ENCODE measurements around the gene TEKT1. TPM values are rescaled to one million over a fixed set of nuclear protein-coding genes. Genes with fewer than 3 reads are reported as not detected.
"Not testable (repeated sequence)": the region's sequence is repeated elsewhere in the genome, so short reads cannot be mapped to it uniquely, and the experiment has no call there.

The TEKT1 gene
- total RNA-seq, 1 experiment from 2014 or later = not detected

DNA sequence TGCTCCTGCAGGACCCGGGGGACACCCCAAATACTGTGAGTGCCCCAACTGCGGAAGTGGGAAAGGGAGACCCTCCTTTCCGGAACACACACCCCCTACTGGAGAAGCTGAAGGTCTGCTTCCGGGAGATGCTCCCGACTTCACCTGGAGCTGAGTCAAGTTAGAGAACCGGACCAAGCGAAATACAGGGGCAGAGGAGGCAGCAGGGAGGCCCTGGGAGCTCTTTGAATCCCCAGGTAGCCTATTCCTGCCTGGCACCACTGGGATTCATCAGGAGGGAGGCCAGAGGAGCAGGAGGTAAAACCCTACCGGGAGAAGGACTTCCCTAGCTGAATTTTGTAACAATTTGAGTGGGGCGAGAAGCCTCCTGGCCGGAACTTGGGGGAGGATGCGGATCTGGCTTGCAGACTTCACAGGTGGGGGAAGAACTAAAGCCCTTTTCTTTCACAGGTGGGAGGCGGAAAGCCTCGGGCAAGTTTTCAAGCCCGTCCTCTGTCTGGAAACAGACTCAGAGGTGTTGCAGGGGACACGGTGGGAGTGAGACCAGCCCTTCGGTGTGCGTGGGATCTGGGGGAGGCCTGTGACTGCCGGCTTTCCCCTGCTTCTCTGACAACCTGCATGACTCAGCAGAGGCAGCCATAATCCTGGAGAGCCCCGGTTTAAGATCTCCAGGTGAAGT lies 22.4 kb upstream of the TEKT1 start (continued):
- TF ChIP-seq, protein P1, sequence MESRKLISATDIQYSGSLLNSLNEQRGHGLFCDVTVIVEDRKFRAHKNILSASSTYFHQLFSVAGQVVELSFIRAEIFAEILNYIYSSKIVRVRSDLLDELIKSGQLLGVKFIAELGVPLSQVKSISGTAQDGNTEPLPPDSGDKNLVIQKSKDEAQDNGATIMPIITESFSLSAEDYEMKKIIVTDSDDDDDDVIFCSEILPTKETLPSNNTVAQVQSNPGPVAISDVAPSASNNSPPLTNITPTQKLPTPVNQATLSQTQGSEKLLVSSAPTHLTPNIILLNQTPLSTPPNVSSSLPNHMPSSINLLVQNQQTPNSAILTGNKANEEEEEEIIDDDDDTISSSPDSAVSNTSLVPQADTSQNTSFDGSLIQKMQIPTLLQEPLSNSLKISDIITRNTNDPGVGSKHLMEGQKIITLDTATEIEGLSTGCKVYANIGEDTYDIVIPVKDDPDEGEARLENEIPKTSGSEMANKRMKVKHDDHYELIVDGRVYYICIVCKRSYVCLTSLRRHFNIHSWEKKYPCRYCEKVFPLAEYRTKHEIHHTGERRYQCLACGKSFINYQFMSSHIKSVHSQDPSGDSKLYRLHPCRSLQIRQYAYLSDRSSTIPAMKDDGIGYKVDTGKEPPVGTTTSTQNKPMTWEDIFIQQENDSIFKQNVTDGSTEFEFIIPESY (IDR thresholded peaks at IDR 0.05; ENCODE audit: extremely low read depth, insufficient replicate concordance, low read length) = no peak
- TF ChIP-seq, protein P2, sequence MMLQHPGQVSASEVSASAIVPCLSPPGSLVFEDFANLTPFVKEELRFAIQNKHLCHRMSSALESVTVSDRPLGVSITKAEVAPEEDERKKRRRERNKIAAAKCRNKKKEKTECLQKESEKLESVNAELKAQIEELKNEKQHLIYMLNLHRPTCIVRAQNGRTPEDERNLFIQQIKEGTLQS (IDR thresholded peaks at IDR 0.05) = no peak

DNA sequence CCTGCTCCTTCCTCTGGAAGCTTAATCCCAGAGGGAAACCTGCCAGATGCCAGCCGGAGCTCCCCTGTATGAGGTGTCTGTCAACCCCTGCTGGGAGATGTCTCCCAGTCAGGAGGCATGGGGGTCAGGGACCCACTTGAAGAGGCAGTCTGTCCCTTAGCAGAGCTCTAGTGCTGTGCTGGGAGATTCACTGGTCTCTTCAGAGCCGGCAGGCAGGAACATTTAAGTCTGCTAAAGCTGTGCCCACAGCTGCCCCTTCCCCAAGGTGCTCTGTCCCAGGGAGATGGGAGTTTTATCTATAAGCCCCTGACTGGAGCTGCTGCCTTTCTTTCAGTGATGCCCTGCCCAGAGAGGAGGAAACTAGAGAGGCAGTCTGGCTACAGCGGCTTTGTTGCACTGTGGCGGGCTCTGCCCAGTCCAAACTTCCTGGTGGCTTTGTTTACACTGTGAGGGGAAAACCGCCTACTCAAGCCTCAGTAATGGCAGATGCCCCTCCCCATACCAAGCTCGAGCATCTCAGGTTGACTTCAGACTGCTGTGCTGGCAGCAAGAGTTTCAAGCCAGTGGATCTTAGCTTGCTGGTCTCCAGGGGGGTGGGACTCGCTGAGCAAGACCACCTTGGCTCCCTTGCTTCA lies 17.1 kb upstream of the TEKT1 start:
- RAD21 ChIA-PET (ENCODE audit: low non-redundant PET in 1 of 2, low total read pairs in 2 of 2, uncharacterized antibody in 2 of 2, unreplicated experiment in 2 of 2); H3K79me2 ChIP-seq (ENCODE audit: insufficient read depth, low read length); BruUV-seq (replicated peaks); H3K9ac ChIP-seq (ENCODE audit: low read length); H3K36me3 ChIP-seq (ENCODE audit: control insufficient read depth in 1 of 2, insufficient read depth in 2 of 2, low read length in 2 of 2); H3K4me3 ChIP-seq (replicated peaks in 1 of 2; ENCODE audit: low read depth in 1 of 2, low read length in 2 of 2); H4K20me1 ChIP-seq (ENCODE audit: insufficient read depth); H3K4me1 ChIP-seq (ENCODE audit: control insufficient read depth in 1 of 2, insufficient read depth in 2 of 2, low read length in 2 of 2); intact Hi-C loops (cut with micrococcal nuclease); H3K27me3 ChIP-seq (ENCODE audit: insufficient read depth, low read length); DNase-seq (ENCODE audit: low read depth, low spot score); H3K9me3 ChIP-seq (ENCODE audit: control insufficient read depth in 1 of 2, insufficient read depth in 1 of 2, low read depth in 1 of 2, low read length in 2 of 2); H3K27ac ChIP-seq (ENCODE audit: low read depth, low read length); CTCF ChIA-PET; H3K9me2 ChIP-seq (ENCODE audit: insufficient read depth); H3K4me2 ChIP-seq (ENCODE audit: low read length); ATAC-seq; POLR2A ChIA-PET; H2AFZ ChIP-seq (ENCODE audit: low read depth, low read length, poor library complexity, severe bottlenecking): not testable (repeated sequence)

DNA sequence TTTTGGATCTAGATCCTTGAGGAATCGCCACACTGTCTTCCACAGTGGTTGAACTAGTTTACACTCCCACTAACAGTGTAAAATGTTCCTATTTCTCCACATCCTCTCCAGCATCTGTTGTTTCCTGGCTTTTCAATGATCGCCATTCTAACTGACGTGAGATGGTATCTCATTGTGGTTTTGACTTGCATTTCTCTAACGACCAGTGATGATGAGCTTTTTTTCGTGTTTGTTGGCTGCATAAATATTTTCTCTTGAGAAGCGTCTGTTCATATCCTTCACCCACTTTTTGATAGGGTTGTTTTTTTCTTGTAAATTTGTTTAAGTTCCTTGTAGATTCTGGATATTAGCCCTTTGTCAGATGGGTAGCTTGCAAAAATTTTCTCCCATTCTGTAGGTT lies 14.6 kb upstream of the TEKT1 start:
- H3K27ac ChIP-seq (ENCODE audit: low read depth, low read length); H3K4me2 ChIP-seq (ENCODE audit: low read length); H2AFZ ChIP-seq (ENCODE audit: low read depth, low read length, poor library complexity, severe bottlenecking); H3K4me3 ChIP-seq (replicated peaks in 1 of 2; ENCODE audit: low read depth in 1 of 2, low read length in 2 of 2); intact Hi-C loops (cut with micrococcal nuclease); H4K20me1 ChIP-seq (ENCODE audit: insufficient read depth); H3K9ac ChIP-seq (ENCODE audit: low read length); BruUV-seq (replicated peaks); H3K9me2 ChIP-seq (ENCODE audit: insufficient read depth); RAD21 ChIA-PET (ENCODE audit: low non-redundant PET in 1 of 2, low total read pairs in 2 of 2, uncharacterized antibody in 2 of 2, unreplicated experiment in 2 of 2); H3K27me3 ChIP-seq (ENCODE audit: insufficient read depth, low read length); H3K4me1 ChIP-seq (ENCODE audit: control insufficient read depth in 1 of 2, insufficient read depth in 2 of 2, low read length in 2 of 2); H3K9me3 ChIP-seq (ENCODE audit: control insufficient read depth in 1 of 2, insufficient read depth in 1 of 2, low read depth in 1 of 2, low read length in 2 of 2); DNase-seq (ENCODE audit: low read depth, low spot score); POLR2A ChIA-PET; ATAC-seq; H3K79me2 ChIP-seq (ENCODE audit: insufficient read depth, low read length); H3K36me3 ChIP-seq (ENCODE audit: control insufficient read depth in 1 of 2, insufficient read depth in 2 of 2, low read length in 2 of 2): not testable (repeated sequence)
- CTCF ChIA-PET = interaction anchor here (1.5 kb wide), 1 partner anchor 158 kb away, joined by 4 read pairs; no protein-coding TSS in a partner anchor

DNA sequence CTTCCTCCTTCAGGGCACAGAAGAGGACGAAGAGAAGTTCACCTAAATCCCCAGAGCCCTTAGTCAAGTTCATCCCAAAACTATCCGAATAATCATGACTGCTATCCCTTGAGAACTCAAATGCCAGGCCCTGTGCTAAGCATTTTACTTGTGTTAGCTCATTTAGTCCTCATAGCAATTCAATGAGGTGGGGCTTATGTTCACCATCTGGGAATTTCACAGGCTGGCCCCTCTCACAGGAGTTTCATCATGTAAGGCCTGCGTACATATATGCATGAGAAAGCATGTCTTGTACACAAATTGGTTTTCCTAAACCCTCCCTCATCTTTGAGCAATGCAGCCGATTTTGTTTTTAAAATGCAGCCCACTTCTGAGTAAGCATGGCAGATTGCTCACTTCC lies 12.9 kb upstream of the TEKT1 start:
- not testable (repeated sequence) for BruUV-seq (replicated peaks); H3K27ac ChIP-seq (ENCODE audit: low read depth, low read length); H3K79me2 ChIP-seq (ENCODE audit: insufficient read depth, low read length); ATAC-seq; H3K9me2 ChIP-seq (ENCODE audit: insufficient read depth); H3K9ac ChIP-seq (ENCODE audit: low read length); H2AFZ ChIP-seq (ENCODE audit: low read depth, low read length, poor library complexity, severe bottlenecking); H3K4me1 ChIP-seq (ENCODE audit: control insufficient read depth in 1 of 2, insufficient read depth in 2 of 2, low read length in 2 of 2); H3K27me3 ChIP-seq (ENCODE audit: insufficient read depth, low read length); H3K9me3 ChIP-seq (ENCODE audit: control insufficient read depth in 1 of 2, insufficient read depth in 1 of 2, low read depth in 1 of 2, low read length in 2 of 2); H3K36me3 ChIP-seq (ENCODE audit: control insufficient read depth in 1 of 2, insufficient read depth in 2 of 2, low read length in 2 of 2); DNase-seq (ENCODE audit: low read depth, low spot score); H3K4me3 ChIP-seq (replicated peaks in 1 of 2; ENCODE audit: low read depth in 1 of 2, low read length in 2 of 2); H3K4me2 ChIP-seq (ENCODE audit: low read length); H4K20me1 ChIP-seq (ENCODE audit: insufficient read depth)
- intact Hi-C loops (cut with micrococcal nuclease) = loop anchor here (5.0 kb wide), 1 partner anchor 68 kb away; no protein-coding TSS in a partner anchor
- RAD21 ChIA-PET (ENCODE audit: low non-redundant PET in 1 of 2, low total read pairs in 2 of 2, uncharacterized antibody in 2 of 2, unreplicated experiment in 2 of 2) = interaction anchor here in 1 of 2 experiments (1.8 kb wide), 1 partner anchor 160 kb away, joined by 7 read pairs; no protein-coding TSS in a partner anchor
- POLR2A ChIA-PET = interaction anchor here (0.8 to 2.0 kb wide), 4 partner anchors 9 to 178 kb away, joined by 3 to 8 read pairs (median 4); a partner anchor contains a TSS
- CTCF ChIA-PET = interaction anchor here (0.8 to 3.5 kb wide), 11 partner anchors 9 to 178 kb away, joined by 3 to 84 read pairs (median 4); partner anchors contain the start of gene BCL6B
